Measurements from ENCODE around the gene RNU6-9.

RNU6-9 gene

DNA sequence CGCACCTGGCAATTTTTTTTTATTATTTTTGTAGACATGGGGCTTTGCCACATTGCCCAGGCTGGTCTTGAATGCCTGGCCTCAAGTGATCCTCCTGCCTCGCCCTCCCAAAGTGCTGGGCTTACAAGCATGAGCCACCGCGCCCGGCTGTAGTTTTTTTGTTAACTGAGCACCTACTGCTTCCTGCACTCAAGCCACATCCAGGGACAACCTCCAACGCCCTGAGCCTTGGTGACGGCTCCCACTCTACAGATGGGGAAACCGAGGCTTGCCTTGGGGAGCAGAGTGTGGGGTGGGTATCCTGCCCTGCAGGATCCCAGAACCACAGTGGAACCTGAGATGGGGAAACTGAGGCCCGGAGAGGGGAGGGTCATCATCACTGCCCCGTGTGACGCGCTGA lies 38.1 kb upstream of the RNU6-9 start:
- no peak for DNase-seq
- TF ChIP-seq CTCF (IDR thresholded peaks at IDR 0.05; ENCODE audit: low read depth, low read length, missing control alignments), result no peak
- Histone ChIP-seq H3K27me3 (replicated peaks) (no peaks in the 10 kb centered on the region), H3K36me3 (replicated peaks) (no peaks in the 10 kb centered on the region), H3K4me3 (ENCODE audit: low read depth, low read length) (no peak overlapping the region), H3K27ac (no peak overlapping the region)
- in situ Hi-C loops (cut with HindIII; ENCODE audit: low pct_ligation_motif_present, low sequenced_read_pairs), result no loop called here

DNA sequence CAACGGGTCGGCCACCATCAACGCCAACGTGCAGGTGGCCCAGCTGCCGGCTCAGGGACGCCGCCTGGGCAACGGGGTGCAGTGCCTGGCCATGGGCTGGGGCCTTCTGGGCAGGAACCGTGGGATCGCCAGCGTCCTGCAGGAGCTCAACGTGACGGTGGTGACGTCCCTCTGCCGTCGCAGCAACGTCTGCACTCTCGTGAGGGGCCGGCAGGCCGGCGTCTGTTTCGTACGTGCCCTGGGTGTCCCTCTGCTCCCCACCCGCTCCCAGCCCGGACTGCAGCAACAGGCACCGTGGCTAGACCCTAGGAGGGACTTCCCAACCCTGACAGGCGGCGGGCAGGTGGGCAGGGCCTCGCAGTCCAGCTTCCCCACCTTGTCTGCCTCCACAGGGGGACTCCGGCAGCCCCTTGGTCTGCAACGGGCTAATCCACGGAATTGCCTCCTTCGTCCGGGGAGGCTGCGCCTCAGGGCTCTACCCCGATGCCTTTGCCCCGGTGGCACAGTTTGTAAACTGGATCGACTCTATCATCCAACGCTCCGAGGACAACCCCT lies 37.6 kb upstream of the RNU6-9 start:
- H3K4me3 ChIP-seq (ENCODE audit: low read depth, low read length), result no peak overlapping the region
- H3K36me3 ChIP-seq (replicated peaks), result no peaks in the 10 kb centered on the region
- DNase-seq, result no peak
- in situ Hi-C loops (cut with HindIII; ENCODE audit: low pct_ligation_motif_present, low sequenced_read_pairs), result no loop called here
- peaks cover 2% of the 10 kb centered on the region for H3K27me3 ChIP-seq (replicated peaks)
- no peak overlapping the region for H3K27ac ChIP-seq
- TF ChIP-seq CTCF (IDR thresholded peaks at IDR 0.05; ENCODE audit: low read depth, low read length, missing control alignments), result no peak

GRCh38 chr19:858284-858683 lies 35.0 kb upstream of the RNU6-9 start:
- no peak for DNase-seq
- in situ Hi-C loops (cut with HindIII; ENCODE audit: low pct_ligation_motif_present, low sequenced_read_pairs), result no loop called here
- Histone ChIP-seq H3K27me3 (replicated peaks) (peaks cover 4% of the 10 kb centered on the region), H3K4me3 (ENCODE audit: low read depth, low read length) (no peak overlapping the region), H3K27ac (no peak overlapping the region), H3K36me3 (replicated peaks) (no peaks in the 10 kb centered on the region)
- no peak for TF ChIP-seq CTCF (IDR thresholded peaks at IDR 0.05; ENCODE audit: low read depth, low read length, missing control alignments)

GRCh38 chr19:858868-859843 lies 34.1 kb upstream of the RNU6-9 start, which contains the start of gene CFD:
Gene CFD (plus strand): TSS chr19:859664. CDS start chr19:859690, 26 bp downstream.
- Histone ChIP-seq H3K27me3 (replicated peaks) (peaks cover 4% of the 10 kb centered on the region), H3K4me3 (ENCODE audit: low read depth, low read length) (no peak within 1 kb of the TSS), H3K27ac (no peak within 1 kb of the TSS), H3K36me3 (replicated peaks) (no peaks in the 10 kb centered on the region)
- no peak for TF ChIP-seq CTCF (IDR thresholded peaks at IDR 0.05; ENCODE audit: low read depth, low read length, missing control alignments)
- in situ Hi-C loops (cut with HindIII; ENCODE audit: low pct_ligation_motif_present, low sequenced_read_pairs), result no loop called here
- DNase-seq, result no peak

DNA sequence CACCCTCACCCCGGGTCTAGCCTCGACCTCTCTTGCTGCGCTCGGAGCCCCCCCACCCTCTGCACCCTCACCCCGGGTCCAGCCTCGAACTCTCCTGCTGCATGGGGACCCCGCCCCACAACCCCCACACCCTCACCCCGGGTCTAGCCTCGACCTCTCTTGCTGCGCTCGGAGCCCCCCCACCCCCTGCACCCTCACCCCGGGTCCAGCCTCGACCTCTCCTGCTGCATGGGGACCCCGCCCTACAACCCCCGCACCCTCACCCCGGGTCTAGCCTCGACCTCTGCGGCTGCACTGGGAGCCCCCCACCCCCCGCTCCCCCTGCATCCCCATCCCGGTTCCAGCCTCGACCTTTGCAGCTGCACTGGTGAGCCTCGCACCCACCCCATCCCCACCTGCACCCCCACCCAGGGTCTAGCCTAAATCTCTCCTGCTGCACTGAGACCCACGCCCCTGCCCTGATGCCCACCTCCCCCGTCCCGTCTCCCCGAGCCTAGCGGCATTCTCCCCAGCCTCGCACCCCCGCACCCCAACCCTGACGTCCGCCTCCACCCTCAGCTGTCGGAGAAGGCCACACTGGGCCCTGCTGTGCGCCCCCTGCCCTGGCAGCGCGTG lies 32.0 kb upstream of the RNU6-9 start:
- Histone ChIP-seq H3K4me3 (ENCODE audit: low read depth, low read length) (no peak overlapping the region), H3K36me3 (replicated peaks) (no peaks in the 10 kb centered on the region), H3K27ac (no peak overlapping the region), H3K27me3 (replicated peaks) (peaks cover 4% of the 10 kb centered on the region)
- in situ Hi-C loops (cut with HindIII; ENCODE audit: low pct_ligation_motif_present, low sequenced_read_pairs), result no loop called here
- no peak for TF ChIP-seq CTCF (IDR thresholded peaks at IDR 0.05; ENCODE audit: low read depth, low read length, missing control alignments)
- DNase-seq, result no peak
